CD4-positive, alpha-beta T cell treated with Interferon alpha-2 for 1 hour (primary cell): Measurements from ENCODE around the gene R3HDM4.
A peak's percentile ranks its signal among the peaks of the same experiment; 100 is the strongest.
"Not testable (repeated sequence)": the region's sequence is repeated elsewhere in the genome, so short reads cannot be mapped to it uniquely, and the experiment has no call there.

Experiments used
- DNase-seq, 2 donors: peaks; one replicate each; pipeline ENCODE4 v3.0.0-alpha.2; 2020 to 2022

The R3HDM4 gene

DNA sequence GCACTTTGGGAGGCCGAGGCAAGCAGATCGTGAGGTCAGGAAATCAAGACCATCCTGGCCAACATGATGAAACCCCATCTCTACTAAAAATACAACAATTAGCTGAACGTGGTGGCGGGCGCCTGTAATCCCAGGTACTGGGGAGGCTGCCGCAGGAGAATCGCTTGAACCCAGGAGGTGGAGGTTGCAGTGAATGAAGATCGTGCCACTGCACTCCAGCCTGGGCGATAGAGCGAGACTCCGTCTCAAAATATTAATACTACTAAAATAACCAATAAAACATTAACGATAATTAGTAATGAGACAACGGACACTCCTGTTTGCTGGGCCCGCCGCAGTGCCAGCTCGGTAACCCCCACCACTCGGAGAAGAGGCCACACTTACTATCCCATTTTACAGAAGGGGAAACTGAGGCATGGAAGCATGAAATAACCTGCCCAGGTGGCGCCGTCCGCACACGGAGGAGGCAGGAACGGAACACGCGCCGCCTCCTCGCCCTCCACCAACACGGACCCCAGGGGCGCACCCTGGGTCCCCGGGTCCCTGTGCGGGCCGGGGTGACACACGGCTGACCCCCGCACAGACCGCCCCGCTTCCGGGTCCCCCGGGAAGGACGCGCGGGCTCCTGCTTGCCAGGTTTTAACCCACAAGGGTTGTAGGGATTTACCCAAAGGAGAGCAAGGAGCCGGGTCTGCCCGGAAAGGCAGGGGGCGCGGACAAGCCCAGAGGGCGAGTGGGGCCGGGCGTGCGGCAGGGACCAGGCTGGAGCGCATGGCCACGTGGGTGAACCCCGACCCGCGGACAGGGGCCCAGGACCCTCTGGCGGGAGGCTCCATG lies 1.6 kb downstream of the R3HDM4 start:
- DNase-seq: no peak

DNA sequence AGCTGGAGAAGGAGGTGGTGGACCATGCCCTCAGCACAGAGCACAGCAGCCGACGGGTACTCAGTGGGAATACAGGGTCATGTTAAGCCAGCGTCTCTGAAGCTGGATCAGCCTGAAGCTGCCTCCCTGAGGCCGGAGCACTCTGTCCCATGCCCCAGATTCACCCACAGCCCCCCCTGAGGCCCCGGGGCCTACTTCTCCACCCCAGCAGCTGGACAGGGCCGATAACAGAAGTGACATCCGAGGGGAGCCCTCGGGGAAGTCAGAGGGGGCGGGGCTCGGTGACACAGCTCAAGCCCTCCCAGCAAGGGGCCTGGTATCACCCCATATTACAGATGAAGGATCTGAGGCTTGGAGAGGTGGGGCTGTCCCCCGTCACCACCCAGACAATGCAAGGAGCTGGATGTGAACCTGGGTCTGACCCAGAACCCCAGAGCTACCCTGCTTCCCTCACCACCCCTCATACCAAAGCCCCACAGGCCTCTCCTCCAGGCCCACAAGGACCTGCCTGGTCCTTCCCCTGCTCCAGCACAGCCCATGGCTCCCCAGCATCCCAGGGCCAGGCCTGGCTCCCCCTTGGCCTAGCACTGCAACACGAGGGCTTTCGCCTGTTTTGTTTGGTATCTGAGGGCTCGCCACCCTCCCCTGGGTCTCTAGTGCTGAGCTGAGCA lies 5.7 kb downstream of the R3HDM4 start:
- peak; percentile 44 to 72 for DNase-seq

DNA sequence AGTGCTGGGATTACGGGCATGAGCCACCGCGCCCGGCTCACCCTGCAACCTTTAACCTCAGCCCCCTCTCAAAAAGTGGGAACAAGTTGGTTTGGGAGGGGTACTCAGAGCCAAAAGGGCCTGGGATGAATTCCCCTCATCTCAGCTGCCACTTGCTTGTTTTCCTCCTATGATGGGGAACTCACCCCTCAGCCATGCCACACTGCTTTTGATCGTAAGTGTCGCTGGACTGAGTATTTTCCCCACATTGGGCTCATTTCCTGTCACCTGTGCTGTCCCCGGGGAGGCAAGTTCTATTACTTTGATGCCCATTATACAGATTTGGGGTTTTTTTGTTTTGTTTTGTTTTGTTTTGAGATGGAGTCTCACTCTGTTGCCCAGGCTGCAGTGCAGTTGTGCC lies 6.5 kb downstream of the R3HDM4 start:
- peak; percentile 45 to 69 for DNase-seq

DNA sequence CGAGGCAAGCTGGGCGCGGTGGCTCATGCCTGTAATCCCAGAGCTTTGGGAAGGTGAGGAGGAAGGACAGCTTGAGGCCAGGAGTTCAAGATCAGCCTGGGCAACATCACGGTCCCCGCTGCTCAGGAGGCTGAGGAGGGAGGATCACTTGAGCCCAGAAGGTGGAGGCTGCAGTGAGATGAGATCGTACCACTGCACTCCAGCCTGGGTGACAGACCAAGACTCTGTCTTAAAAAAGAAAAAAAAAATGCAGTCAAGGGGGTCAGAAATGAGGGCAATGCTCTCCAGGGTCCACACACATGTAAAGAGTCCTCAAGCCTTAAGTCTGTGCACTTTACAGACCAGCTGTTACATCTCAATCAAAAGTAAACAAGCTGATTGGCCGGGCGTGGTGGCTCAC lies 8.5 kb downstream of the R3HDM4 start:
- no peak for DNase-seq

DNA sequence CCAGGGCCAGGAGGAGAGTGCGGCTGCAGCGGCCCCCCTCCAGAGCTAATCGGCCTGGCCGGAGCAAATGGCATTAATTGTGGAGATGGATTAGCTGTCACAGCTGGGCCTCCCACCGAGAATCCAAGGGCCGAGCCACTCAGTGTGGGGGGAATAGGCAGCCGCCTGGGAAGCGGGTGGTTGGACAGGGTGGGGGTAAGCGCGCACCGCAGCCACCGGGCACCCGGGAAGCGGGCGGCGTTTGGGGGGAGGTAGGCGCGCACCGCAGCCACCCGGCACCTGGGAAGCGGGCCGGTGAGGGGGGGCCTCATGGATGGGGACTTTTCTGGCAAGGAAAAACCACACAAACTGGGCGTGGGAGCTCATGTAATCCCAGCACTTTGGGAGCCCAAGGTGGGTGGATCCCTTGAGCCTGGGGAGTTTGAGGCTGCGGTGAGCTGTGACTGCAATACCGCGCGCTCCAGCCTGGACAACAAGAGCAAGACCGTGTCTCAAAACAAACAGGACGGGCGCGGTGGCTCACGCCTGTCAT lies 9.7 kb downstream of the R3HDM4 start:
- no peak for DNase-seq

DNA sequence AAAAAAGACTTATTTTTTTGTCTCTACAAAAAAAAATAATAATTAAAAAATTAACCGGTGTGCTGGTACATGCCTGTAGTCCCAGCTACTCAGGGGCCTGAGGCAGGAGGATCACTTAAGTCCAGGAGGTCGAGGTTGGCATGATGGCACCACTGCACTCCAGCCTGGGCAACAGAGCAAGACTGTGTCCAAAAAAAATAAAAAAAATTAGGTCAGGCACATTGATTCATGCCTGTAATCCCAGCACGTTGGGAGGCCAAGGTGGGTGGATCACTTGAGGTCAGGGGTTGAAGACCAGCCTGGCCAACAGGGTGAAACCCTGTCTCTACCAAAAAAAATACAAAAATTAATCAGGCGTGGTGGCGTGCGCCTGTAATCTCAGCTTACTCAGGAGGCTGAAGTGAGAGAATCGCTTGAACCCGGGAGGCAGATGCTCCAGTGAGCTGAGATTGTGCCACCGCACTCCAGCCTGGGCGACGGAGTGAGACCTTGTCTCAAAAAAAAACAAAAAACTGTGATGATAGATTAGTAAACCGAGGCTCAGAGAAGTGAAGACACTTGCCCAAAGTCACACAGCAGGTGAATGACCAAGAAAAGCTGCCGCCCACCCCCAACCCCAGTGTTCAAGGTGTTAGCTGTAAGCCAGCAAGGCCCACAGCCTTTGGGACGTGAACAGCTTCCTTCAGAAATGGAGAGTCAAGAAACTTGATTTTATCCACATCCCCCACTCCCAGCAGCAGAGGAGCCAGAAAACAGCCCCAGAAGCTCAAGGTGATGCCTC lies 10.4 kb downstream of the R3HDM4 start:
- no peak for DNase-seq

DNA sequence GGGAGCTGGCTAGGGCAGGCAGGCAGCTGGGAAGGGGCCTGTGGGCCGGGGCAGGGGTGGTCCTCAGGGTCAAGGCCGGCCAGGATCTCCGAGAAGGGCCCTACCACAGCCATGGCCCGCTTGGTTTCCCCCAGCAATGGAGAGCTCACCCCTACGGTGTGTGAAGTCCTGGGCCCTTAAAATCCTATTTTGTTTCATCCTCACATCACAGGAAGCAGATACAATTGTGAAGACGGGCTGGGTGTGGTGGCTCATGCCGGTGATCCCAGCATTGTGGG lies 11.0 kb downstream of the R3HDM4 start:
- DNase-seq: no peak

DNA sequence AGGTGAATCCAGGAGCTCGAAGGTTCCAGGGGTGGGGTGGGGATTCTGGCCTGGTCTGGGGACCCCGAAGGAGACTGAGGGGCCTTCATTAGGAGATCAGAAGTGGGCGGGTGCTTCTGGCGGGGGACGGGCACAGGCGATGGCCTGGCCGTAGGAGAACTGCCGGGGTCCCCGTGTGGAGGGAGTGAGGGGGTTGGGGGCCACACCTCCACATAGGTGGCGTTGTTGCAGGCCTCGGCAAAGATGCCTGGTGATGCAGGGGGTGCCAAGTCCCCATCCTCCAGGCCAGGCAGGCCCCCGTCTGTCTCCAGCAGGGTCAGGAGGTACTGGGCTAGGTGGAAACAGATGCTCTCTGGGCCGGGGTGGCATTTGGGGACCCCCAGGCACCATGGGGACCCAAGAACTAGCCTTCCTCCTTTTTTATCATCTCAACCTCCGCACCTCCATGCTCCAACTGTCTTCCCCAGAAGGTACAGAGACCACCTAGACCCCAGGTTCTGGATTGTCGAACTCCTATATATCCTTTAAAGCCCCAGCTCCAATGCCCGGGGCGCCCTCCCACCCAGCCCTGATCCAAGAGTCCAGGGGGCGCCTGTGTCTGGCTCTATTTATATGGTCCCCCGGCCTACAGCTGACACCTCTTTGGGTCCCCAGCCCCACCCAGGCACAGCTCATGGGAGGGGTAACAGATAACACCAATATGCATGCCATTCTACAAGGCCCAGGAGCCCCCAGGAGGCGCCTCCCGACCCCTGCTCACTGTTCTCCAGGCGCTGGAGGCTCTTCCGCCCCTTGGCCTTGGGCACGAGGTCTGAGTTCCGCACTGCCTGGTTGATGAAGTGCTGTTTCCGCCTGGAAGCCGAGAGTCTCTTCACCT lies 11.6 kb downstream of the R3HDM4 start:
- no peak for DNase-seq

DNA sequence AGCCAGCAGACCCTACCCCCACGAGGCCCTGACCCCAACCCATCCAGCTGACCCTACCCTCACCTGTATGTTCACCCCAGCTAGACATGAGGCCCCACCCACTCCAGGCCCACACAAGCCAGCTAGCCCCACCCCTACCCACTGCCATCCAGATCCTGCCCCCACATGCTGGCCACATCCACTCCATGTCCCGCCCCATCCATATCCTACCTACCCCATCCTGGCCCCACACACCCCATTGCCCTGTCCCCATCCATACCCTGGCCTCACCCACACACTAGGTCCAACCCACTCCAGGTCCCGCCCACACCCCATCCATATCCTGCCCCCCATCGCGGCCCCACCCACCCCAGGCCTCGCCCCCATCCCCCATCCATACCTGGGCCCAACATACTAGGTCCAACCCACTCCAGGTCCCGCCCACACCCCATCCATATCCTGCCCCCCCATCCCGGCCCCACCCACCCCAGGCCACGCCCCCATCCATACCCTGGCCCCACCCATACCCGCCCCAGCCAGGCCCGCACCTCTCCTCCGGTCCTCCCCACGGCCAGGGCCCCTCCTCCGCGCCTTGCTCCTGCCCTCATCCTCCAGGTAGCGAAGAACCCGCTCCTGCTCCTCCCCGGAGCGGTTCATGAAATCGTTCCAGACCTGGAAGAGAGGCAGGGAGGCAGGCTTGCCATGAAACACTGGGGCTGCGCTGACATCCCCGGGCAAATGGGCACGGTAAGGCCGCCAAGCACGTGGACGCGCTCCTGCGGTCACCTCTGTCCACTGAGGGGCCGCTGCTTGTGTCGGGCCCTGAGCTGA lies 12.5 kb downstream of the R3HDM4 start:
- peak; percentile 34 to 65 for DNase-seq

DNA sequence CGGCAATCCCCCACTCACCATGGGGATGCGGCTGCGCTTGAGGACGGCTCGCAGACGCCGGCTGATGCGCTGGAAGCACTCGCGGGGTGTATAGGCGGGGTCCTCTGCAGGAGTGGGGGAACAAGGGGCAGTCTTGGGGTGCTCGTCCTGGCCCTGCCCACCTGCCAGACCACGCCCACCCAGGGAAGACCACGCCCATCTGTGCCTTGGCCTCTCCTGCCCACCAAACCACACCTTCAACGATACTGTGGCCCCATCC lies 13.0 kb downstream of the R3HDM4 start:
- no peak for DNase-seq

DNA sequence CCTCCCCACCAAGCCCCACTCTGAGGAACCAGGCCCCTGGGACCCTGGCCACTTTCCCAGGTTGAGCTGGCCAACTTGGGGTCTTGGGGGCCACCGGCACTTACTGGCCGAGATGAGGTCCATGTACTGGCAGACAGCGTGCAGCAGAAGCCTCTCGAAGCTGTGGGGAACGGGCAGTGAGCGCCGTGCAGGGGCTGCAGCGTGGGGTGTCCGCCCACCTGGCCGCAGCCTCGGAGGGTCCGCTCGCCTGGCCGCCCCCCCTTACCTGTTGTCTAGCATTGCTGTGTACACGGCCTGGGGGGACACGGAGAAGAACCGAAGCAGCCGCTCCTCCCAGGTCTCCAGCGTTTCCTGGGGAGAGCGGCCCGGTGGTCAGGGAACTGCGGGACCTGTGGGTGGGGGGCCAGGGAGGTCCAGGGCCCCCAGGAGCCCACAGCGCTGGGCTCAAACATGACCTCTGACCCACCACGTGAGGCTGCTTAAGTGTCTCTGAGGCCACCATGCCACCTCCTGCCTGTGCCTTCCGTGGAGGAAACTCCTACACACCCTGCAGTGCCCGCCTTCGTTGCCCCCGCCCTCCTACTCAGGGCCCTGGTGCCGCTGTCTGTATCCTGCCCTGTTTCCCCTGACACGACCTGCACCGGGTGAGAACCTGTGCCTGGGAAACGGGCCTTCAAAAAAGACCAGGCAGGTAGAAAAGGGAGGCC lies 13.5 kb downstream of the R3HDM4 start:
- DNase-seq: no peak

DNA sequence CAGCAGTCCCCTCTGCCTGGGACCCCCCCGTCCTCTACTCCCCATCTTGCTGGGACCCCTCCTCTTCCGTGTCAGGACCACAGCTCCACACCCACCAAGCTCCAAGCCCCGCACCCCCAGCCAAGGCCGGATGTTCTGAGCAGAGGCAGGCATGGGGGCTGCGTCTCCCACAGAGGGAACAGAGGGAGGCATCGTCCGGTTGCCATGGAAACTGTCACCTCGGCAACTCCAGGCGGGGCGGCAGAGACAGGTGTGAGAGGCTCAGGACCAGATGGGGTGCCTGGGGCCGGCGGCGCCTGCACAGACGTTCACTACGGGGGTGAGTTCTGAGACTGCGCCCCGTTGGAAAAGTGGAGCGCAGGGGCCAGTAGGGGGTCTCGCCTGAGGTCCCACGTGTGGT lies 14.4 kb downstream of the R3HDM4 start:
- peak in 1 of 2 donors; percentile 44 for DNase-seq

DNA sequence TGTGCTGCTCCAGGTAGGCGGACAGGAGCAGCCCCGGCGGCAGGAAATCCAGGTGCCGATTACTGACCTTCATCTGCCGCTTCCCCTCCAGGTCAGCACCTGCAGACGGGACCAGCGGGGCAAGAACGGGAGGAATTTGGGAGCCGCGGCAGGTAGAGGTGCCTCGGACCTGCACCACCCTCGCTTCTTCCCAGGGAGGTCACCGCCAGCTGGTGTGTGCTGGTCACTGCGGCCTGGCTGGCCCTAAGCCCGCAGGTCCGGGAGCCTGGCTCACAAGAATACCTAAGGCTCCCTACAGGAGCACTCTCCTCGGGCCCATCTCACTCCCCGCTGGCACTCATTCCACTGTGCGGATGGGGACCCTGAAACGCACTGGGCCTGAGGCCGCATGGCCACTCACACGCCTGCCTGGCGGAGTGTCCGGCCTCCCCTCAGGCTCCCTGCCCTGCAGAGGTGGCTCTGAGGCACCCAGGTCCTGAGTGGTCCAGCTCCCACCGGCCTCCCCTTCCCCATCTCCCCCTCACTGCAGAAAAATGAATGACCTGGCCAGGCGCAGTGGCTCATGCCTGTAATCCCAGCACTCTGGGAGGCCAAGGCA lies 15.5 kb downstream of the R3HDM4 start:
- DNase-seq: no peak

DNA sequence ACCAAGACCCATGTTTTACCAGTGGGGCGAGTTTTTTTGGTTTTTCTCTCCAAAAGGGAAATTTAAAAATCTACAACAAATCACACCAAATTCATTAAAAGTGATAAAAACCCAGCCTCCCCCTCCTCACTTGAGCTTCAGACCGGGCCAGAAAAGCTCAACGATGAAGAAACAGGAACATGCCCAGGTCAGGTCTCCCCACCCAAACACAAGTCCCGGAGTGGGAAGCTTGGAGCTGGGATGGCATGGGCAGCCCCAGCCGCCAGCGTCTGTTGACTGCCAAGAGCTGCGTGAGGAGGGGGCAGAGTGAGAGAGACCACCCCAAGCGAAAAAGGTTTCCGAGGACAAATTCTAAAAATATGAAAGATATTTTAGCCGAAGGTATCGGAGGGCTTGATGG lies 16.0 kb downstream of the R3HDM4 start:
- DNase-seq: no peak

DNA sequence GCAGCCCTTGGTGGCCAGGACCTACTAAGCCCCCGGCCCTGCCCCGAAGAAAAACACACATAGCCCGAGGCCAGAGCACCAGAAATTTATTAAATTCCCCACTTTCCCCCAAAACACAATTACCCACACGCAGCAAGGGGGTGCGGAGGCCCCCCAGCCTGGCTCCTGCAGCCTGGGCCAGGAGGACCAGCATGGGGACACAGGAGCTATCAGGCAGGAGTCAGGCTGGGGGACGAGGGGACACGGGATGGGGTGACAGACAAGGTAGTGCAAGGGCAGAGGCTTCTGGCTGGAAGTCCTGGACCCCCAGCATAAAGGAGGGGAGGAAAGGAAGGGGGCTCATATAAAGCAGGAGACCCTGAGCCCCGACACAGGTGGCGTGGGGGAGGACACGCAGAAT lies 16.6 kb downstream of the R3HDM4 start:
- no peak for DNase-seq

DNA sequence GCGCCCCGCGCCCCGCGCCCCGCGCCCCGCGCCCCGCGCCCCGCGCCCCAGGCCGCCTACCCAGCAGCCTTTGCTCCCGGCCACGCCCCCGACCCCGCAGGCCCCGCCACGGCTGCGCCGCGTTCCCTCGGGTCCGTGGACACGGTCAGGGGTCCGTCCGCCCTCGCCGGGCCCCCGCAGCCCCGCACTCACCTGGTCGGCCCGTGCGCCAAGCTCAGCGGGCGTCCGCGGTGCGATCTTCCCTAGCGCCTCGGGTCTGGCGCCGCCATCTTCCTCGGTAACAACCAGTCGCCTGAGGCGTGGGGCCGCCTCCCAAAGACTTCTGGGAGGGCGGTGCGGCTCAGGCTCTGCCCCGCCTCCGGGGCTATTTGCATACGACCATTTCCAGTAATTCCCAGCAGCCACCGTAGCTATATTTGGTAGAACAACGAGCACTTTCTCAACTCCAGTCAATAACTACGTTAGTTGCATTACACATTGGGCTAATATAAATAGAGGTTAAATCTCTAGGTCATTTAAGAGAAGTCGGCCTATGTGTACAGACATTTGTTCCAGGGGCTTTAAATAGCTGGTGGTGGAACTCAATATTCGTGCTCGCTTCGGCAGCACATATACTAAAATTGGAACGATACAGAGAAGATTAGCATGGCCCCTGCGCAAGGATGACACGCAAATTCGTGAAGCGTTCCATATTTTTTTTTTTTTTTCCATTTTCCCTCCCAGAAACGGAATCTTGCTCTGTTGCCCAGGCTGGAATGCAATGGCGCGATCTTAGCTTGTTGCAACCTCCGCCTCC lies 19.9 kb downstream of the R3HDM4 start, which contains the start of the genes MED16 and RNU6-9:
MED16 (minus strand) TSS at position 294 of the 796 bp plus-strand sequence. CDS start 2,056 bp downstream, outside the sequence.
RNU6-9 (plus strand) TSS at position 591 of the 796 bp plus-strand sequence.
- DNase-seq: peak; percentile 92 to 94

DNA sequence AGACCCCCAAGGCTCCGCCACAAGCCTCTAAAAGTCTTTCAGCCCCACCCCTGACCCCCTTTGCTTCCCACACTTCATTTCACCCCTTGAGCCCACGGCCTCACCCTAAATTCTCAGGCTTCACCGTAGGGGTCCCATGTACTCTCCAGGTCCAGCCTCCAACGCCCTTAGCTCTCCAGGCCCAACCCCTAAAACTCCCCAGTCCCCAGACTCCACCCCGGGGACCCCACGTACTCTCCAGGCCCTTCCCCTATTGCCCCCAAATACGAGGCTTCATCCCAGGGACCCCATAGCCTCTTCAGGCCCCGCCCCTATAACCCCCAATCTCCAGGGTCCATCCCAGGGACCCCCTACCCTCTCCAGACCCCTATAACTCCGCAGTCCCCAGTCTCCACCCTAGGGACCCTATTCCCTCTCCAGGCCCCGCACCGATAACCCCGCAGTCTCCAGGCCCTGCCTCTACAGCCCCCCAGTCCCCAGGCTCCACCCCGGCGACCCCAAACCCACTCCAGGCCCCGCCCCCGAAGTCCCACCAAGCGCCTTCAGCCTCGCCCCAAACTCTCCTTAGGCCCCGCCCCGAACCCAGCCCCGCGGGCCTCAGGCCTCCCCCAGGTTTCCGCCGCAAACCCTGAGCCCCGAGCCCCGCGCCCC lies 20.7 kb downstream of the R3HDM4 start:
- DNase-seq: no peak

DNA sequence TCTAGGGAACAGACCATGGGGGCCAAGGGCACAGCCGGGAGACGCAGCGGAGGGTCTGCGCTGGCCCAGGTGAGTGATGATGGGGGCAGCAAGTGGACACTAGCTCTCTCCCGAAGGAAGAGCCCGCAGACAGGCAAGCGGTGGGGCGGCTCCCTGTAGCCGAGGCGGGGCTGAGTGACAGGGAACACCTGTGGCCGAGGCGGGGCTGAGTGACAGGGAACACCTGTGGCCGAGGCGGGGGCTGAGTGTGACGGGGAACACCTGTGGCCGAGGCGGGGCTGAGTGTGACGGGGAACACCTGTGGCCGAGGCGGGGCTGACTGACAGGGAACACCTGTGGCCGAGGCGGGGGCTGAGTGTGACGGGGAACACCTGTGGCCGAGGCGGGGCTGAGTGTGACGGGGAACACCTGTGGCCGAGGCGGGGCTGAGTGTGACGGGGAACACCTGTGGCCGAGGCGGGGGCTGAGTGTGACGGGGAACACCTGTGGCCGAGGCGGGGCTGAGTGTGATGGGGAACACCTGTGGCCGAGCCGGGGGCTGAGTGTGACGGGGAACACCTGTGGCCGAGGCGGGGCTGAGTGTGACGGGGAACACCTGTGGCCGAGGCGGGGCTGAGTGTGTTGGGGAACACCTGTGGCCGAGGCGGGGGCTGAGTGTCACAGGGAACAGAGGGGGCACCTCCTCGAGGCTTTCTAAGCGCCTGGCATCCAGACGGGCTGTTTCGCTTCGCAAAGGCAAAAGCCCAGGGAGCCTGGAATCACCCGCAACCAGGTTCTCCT lies 21.4 kb downstream of the R3HDM4 start:
- DNase-seq: not testable (repeated sequence)
